Epithelial cell of proximal tubule (primary cell): ENCODE data around the gene LAMC2. TPM values are rescaled to one million over a fixed set of nuclear protein-coding genes. Genes with fewer than 3 reads are reported as not detected.

ENCODE experiments used
- DNase-seq: peaks from one replicate; pipeline ENCODE4 v3.0.0-alpha.2; 2011; ENCODE audit warnings: low read depth
- H3K4me3 ChIP-seq: 2 replicates; pipeline ENCODE4 v1.5.1; 2011; ENCODE audit warnings: low read depth, mild to moderate bottlenecking, low read length
- total RNA-seq: library from RNA; depleted of rRNA; stranded (reverse); fragments of >200 nt; gene quantifications from 2 replicates; pipeline ENCODE4 v1.2.3, GENCODE V29; 2015
- TF ChIP-seq, protein P1 (sequence below): conservative IDR thresholded peaks from 2 replicates; pipeline ENCODE4 v1.5.1; 2012; ENCODE audit warnings: low read depth, mild to moderate bottlenecking, low read length

Gene LAMC2
- total RNA-seq, 1 donor from 2014 or later = 382 TPM

DNA sequence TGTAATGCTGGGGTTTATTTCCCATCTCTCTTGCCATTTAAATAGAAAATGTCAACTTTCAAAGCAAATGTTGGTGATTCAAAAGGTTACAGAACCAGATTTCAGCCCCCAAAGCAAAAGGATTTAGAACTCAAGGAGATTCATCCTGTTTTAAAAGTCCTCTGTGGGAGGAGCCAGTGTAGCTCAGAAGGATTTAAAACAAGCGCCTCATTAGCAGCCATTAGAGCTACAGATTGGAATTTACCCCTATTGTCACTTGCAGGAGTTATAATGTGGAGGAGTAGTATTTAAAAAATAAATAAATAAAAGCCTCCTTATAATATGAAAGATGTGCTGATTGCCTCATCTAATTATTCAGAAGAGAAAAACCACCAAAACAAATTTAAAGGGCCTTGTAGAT, 107.8 kb downstream of the LAMC2 start:
- TF ChIP-seq, protein P1, sequence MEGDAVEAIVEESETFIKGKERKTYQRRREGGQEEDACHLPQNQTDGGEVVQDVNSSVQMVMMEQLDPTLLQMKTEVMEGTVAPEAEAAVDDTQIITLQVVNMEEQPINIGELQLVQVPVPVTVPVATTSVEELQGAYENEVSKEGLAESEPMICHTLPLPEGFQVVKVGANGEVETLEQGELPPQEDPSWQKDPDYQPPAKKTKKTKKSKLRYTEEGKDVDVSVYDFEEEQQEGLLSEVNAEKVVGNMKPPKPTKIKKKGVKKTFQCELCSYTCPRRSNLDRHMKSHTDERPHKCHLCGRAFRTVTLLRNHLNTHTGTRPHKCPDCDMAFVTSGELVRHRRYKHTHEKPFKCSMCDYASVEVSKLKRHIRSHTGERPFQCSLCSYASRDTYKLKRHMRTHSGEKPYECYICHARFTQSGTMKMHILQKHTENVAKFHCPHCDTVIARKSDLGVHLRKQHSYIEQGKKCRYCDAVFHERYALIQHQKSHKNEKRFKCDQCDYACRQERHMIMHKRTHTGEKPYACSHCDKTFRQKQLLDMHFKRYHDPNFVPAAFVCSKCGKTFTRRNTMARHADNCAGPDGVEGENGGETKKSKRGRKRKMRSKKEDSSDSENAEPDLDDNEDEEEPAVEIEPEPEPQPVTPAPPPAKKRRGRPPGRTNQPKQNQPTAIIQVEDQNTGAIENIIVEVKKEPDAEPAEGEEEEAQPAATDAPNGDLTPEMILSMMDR = no peak
- no peak overlapping the region for H3K4me3 ChIP-seq
- DNase-seq = no peak

Other genes with a start within 250 kb of the LAMC2 start
- gene SHCBP1L, start 233.1 kb upstream of the LAMC2 start, total RNA-seq = 0.17 and 0.80 TPM in 2 replicates
- gene LAMC1, start 162.8 kb upstream of the LAMC2 start, total RNA-seq = 122 and 162 TPM in 2 replicates
- 0.52 and 0.65 TPM in 2 replicates for gene NMNAT2, start 232.1 kb downstream of the LAMC2 start, total RNA-seq